Measurements from ENCODE around the gene TCF7L1.

Gene TCF7L1

DNA sequence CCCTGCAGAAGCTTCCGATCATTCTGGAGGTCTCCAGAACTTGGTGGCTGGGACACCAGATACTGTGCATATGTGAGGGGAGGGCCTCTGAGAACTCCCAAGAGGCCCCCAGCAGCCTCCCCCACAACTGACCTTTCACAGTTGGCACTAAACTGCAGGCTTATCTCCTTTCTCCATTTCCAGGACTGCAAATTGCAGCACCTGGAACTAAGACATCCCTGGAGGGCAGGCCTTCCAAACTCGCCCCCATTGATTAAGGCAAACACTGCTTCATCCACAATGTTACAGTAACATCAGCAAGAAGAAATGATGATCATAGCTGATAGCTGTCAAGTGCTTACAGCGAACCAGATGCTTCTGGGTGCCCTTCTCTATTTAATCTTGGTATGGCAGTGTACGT, 126.7 kb downstream of the TCF7L1 start:
- peaks cover 14% of the 10 kb centered on the region for H3K4me1 ChIP-seq
- no peak overlapping the region for H2AFZ ChIP-seq
- peaks cover 8% of the 10 kb centered on the region for H3K79me2 ChIP-seq
- H3K9me3 ChIP-seq (ENCODE audit: control insufficient read depth, low read length), result no peaks in the 10 kb centered on the region
- H3K4me3 ChIP-seq (ENCODE audit: low read depth, low read length), result no peak overlapping the region
- TF ChIP-seq, protein P1, sequence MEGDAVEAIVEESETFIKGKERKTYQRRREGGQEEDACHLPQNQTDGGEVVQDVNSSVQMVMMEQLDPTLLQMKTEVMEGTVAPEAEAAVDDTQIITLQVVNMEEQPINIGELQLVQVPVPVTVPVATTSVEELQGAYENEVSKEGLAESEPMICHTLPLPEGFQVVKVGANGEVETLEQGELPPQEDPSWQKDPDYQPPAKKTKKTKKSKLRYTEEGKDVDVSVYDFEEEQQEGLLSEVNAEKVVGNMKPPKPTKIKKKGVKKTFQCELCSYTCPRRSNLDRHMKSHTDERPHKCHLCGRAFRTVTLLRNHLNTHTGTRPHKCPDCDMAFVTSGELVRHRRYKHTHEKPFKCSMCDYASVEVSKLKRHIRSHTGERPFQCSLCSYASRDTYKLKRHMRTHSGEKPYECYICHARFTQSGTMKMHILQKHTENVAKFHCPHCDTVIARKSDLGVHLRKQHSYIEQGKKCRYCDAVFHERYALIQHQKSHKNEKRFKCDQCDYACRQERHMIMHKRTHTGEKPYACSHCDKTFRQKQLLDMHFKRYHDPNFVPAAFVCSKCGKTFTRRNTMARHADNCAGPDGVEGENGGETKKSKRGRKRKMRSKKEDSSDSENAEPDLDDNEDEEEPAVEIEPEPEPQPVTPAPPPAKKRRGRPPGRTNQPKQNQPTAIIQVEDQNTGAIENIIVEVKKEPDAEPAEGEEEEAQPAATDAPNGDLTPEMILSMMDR (IDR thresholded peaks at IDR 0.05), result no peak
- no peak overlapping the region for H3K27ac ChIP-seq
- no peaks in the 10 kb centered on the region for H3K27me3 ChIP-seq (ENCODE audit: control insufficient read depth, insufficient read depth, low read length)
- no peaks in the 10 kb centered on the region for H3K36me3 ChIP-seq (ENCODE audit: control insufficient read depth, insufficient read depth, low read length)
- H3K9ac ChIP-seq, result no peak overlapping the region
- no peak overlapping the region for H3K4me2 ChIP-seq (ENCODE audit: low read length)

DNA sequence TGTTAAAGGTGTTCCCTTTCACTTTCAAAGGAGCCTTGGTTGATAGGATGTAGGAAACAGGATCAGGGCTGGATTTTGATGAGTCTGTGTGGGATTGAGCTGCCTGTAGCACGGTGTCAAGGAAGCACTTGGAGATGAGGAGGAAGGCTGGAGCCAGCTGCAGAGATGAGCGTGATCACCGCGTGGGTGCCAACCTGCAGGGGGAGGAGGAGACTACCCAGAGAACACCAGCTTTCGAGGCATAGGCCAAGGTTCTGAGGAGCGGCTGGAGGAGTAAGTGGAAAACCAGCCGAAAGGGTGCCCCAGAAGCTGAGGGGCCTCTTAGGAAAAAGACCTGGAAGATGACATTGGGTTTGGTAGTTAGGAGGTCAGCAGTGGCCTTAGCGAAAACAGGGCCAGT, 130.4 kb downstream of the TCF7L1 start:
- H3K4me1 ChIP-seq, result peaks cover 6% of the 10 kb centered on the region
- no peak overlapping the region for H3K9ac ChIP-seq
- H3K27me3 ChIP-seq (ENCODE audit: control insufficient read depth, insufficient read depth, low read length), result no peaks in the 10 kb centered on the region
- no peak overlapping the region for H2AFZ ChIP-seq
- peaks cover 12% of the 10 kb centered on the region for H3K79me2 ChIP-seq
- H3K4me3 ChIP-seq (ENCODE audit: low read depth, low read length), result no peak overlapping the region
- H3K9me3 ChIP-seq (ENCODE audit: control insufficient read depth, low read length), result no peaks in the 10 kb centered on the region
- TF ChIP-seq, protein P1 (IDR thresholded peaks at IDR 0.05), result no peak
- H3K36me3 ChIP-seq (ENCODE audit: control insufficient read depth, insufficient read depth, low read length), result no peaks in the 10 kb centered on the region
- no peak overlapping the region for H3K27ac ChIP-seq
- no peak overlapping the region for H3K4me2 ChIP-seq (ENCODE audit: low read length)

DNA sequence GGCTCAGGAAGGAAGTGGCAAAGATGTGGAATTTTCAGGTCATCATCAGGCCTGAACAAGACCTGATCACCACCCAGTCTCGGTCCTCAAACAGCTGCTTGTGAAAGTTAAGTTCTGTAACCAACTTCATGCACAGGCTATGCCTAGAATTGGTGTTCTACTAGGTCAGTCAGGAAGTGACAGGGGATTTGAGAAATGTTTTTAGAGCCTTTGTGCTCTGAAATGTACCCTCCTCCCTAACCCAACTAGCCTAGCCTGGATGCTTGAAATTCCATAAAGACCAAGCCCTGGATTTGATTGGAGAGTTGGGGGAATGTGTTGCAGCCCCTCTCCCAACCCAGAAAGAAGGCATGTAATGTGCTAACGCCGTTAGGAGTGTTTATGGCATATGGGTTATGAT, 131.3 kb downstream of the TCF7L1 start:
- Histone ChIP-seq H2AFZ (no peak overlapping the region), H3K9ac (no peak overlapping the region), H3K27ac (no peak overlapping the region), H3K36me3 (ENCODE audit: control insufficient read depth, insufficient read depth, low read length) (no peaks in the 10 kb centered on the region), H3K9me3 (ENCODE audit: control insufficient read depth, low read length) (no peaks in the 10 kb centered on the region), H3K79me2 (peaks cover 12% of the 10 kb centered on the region), H3K4me1 (peaks cover 2% of the 10 kb centered on the region), H3K4me2 (ENCODE audit: low read length) (no peak overlapping the region), H3K4me3 (ENCODE audit: low read depth, low read length) (no peak overlapping the region), H3K27me3 (ENCODE audit: control insufficient read depth, insufficient read depth, low read length) (no peaks in the 10 kb centered on the region)
- TF ChIP-seq, protein P1 (IDR thresholded peaks at IDR 0.05), result no peak

DNA sequence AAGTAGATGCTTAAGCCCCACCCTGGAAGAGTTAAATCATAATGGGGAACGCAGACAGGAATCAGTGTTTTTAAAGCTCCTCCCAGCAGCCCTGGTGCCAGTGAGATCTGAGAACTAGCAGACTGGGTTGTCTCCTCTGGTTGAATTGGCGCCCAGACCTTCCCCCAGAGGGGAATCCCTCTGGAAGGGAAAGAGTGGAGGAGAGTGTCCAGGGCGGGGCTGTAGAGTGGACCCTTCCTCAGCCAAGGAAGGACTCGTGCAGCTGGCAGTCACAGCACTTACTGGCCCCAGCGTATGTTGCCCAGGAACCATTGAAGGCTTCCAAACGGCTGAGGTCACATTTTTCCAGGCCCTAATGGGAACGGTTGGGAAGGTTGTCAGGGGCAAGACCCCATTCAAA, 132.1 kb downstream of the TCF7L1 start:
- Histone ChIP-seq H3K9me3 (ENCODE audit: control insufficient read depth, low read length) (no peaks in the 10 kb centered on the region), H3K27ac (no peak overlapping the region), H3K27me3 (ENCODE audit: control insufficient read depth, insufficient read depth, low read length) (no peaks in the 10 kb centered on the region), H3K4me3 (ENCODE audit: low read depth, low read length) (no peak overlapping the region), H3K9ac (no peak overlapping the region), H3K4me1 (peaks cover 2% of the 10 kb centered on the region), H3K4me2 (ENCODE audit: low read length) (no peak overlapping the region), H2AFZ (no peak overlapping the region), H3K36me3 (ENCODE audit: control insufficient read depth, insufficient read depth, low read length) (no peaks in the 10 kb centered on the region), H3K79me2 (peaks cover 17% of the 10 kb centered on the region)
- TF ChIP-seq, protein P1 (IDR thresholded peaks at IDR 0.05), result no peak

DNA sequence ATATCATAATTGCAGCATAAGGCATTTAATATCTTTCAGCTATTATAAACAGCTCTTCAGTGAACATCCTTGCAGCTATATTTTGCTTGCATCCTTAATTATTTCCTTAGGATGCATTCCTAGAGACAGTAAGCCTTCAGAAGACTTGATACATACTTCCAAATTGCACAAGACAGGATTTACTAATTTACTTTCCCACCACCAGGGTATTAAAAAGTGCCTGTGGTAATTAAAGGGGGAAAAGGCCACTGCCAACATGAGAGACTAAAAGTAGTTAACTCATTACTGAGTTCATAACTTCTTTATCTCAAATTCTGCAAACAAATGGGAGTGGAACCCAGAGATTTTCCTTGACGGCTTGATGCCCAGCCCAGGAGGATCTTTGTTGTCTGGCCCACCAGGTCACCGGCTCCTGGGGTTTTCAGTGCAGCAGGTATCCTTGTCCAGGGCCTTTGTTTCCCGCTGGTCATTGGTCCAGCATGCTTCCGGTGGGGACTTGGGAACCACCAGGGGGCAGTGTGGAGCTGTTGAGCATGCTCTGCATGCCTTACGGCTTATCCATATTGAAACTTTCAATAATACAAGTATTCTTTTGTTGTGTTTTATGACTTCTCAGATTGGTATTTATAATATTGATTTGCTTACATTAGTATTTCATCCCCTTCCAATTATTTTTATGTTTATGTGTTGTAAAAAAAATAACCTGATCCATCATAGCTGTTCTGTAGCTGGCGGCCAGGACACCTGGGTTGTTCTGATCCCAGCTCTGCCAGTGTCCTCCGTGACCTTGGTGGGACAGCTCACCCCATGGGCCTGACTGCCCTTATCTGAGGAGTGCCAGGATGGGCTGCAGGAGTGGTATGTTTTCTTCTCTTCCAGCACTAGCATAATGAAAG, 133.2 kb downstream of the TCF7L1 start:
- H2AFZ ChIP-seq, result peak overlapping the region; percentile 19
- H3K4me3 ChIP-seq (ENCODE audit: low read depth, low read length), result no peak overlapping the region
- no peaks in the 10 kb centered on the region for H3K9me3 ChIP-seq (ENCODE audit: control insufficient read depth, low read length)
- no peaks in the 10 kb centered on the region for H3K36me3 ChIP-seq (ENCODE audit: control insufficient read depth, insufficient read depth, low read length)
- H3K4me1 ChIP-seq, result peaks cover 2% of the 10 kb centered on the region
- H3K27ac ChIP-seq, result peak overlapping the region; percentile 38
- no peak overlapping the region for H3K9ac ChIP-seq
- H3K27me3 ChIP-seq (ENCODE audit: control insufficient read depth, insufficient read depth, low read length), result no peaks in the 10 kb centered on the region
- no peak overlapping the region for H3K4me2 ChIP-seq (ENCODE audit: low read length)
- H3K79me2 ChIP-seq, result peaks cover 20% of the 10 kb centered on the region
- TF ChIP-seq, protein P1 (IDR thresholded peaks at IDR 0.05), result peak; percentile 94

Measured in parathyroid adenoma (tissue), 2 donors.